MM.1S (cell line): Measurements from ENCODE around the gene COL21A1.

Experiments
- DNase-seq: peaks from one replicate; pipeline ENCODE4 v3.0.0-alpha.2; 2015
- H2AFZ ChIP-seq: fragments of 300-600 bp; sonication (generic); 2 replicates; pipeline ENCODE4 v1.6.0; 2016; ENCODE audit warnings: antibody characterized with exemption, low read length
- H3F3A ChIP-seq: fragments of 300-600 bp; sonication (generic); 2 replicates; pipeline ENCODE4 v1.6.1; 2016; ENCODE audit warnings: mild to moderate bottlenecking, antibody characterized with exemption, low read length, moderate library complexity, mixed read lengths; ENCODE audit not compliant: insufficient read depth
- H3K27ac ChIP-seq: fragments of 300-600 bp; sonication (generic); 2 replicates; pipeline ENCODE4 v1.5.1; 2016; ENCODE audit warnings: mild to moderate bottlenecking, low read length
- H3K27me3 ChIP-seq: fragments of 300-600 bp; sonication (generic); replicated peaks from 2 replicates; pipeline ENCODE4 v1.6.0; 2016; ENCODE audit warnings: low read length; ENCODE audit not compliant: insufficient read depth
- H3K36me3 ChIP-seq: fragments of 300-600 bp; sonication (generic); replicated peaks from 2 replicates; pipeline ENCODE4 v1.6.1; 2016; ENCODE audit warnings: mild to moderate bottlenecking, low read length, mixed read lengths; ENCODE audit not compliant: insufficient read depth
- H3K4me1 ChIP-seq: fragments of 300-600 bp; sonication (generic); 2 replicates; pipeline ENCODE4 v1.6.1; 2016; ENCODE audit warnings: low read length, mixed read lengths
- H3K4me2 ChIP-seq: fragments of 300-600 bp; sonication (generic); 2 replicates; pipeline ENCODE4 v1.6.0; 2016; ENCODE audit warnings: low read depth, low read length
- H3K4me3 ChIP-seq: fragments of 300-600 bp; sonication (generic); 2 replicates; pipeline ENCODE4 v1.5.1; 2016; ENCODE audit warnings: low read length, mixed read lengths
- H3K79me2 ChIP-seq: fragments of 300-600 bp; sonication (generic); 2 replicates; pipeline ENCODE4 v1.6.1; 2016; ENCODE audit warnings: mixed run types, low read length, mixed read lengths
- H3K9ac ChIP-seq: fragments of 300-600 bp; sonication (generic); 2 replicates; pipeline ENCODE4 v1.6.1; 2016; ENCODE audit warnings: low read length, mixed read lengths
- H3K9me2 ChIP-seq: fragments of 300-600 bp; sonication (generic); replicated peaks from 2 replicates; pipeline ENCODE4 v1.6.1; 2016; ENCODE audit warnings: mild to moderate bottlenecking, low read length, mixed read lengths; ENCODE audit not compliant: insufficient read depth
- H3K9me3 ChIP-seq: fragments of 300-600 bp; sonication (generic); replicated peaks from 2 replicates; pipeline ENCODE4 v1.6.1; 2016; ENCODE audit warnings: mild to moderate bottlenecking, low read length, mixed read lengths; ENCODE audit not compliant: insufficient read depth
- H4K20me1 ChIP-seq: fragments of 300-600 bp; sonication (generic); 2 replicates; pipeline ENCODE4 v1.6.1; 2016; ENCODE audit warnings: mild to moderate bottlenecking, low read length, moderate library complexity, mixed read lengths; ENCODE audit not compliant: insufficient read depth
- CTCF ChIP-seq: fragments of 300-600 bp; sonication (generic); IDR thresholded peaks from 2 replicates; pipeline ENCODE4 v1.5.1; 2016; ENCODE audit warnings: antibody characterized with exemption, low read length, mixed read lengths
- EZH2 ChIP-seq: fragments of 300-600 bp; sonication (generic); optimal IDR thresholded peaks from 2 replicates; pipeline ENCODE3; 2017; ENCODE audit warnings: low read depth, mild to moderate bottlenecking, antibody characterized with exemption, low read length, mixed read lengths
- EZH2phosphoT487 ChIP-seq: fragments of 300-600 bp; sonication (generic); IDR thresholded peaks from 2 replicates; pipeline ENCODE4 v1.6.1; 2018; ENCODE audit warnings: antibody characterized with exemption, low read length

The COL21A1 gene

DNA sequence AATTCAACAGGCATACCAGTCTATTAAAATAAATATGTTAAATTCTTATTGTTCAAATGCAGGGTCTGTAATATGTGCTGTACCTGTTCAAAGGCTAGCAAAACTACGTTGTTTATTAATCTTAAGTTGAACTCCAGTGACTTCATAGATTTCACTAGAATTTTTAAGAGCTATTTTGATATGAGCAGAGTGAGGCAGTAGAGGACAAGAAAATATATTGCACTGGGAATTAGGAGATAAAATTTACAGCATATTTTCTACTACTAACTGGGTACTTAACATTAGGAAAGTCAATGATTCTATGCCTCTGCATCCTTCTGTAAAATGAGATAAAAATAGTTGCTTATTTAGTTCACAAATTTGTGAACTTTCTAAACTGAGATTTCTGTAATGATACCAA, 209.8 kb downstream of the COL21A1 start:
- no peak overlapping the region for H3K27ac ChIP-seq
- no peaks in the 10 kb centered on the region for H3K4me1 ChIP-seq
- no peak overlapping the region for H3K4me3 ChIP-seq
- DNase-seq: no peak
- H3K9me3 ChIP-seq: no peaks in the 10 kb centered on the region
- no peaks in the 10 kb centered on the region for H3F3A ChIP-seq
- H3K9me2 ChIP-seq: no peaks in the 10 kb centered on the region
- H3K4me2 ChIP-seq: no peak overlapping the region
- H4K20me1 ChIP-seq: no peaks in the 10 kb centered on the region
- no peaks in the 10 kb centered on the region for H3K27me3 ChIP-seq
- H2AFZ ChIP-seq: no peak overlapping the region
- TF ChIP-seq EZH2phosphoT487 (no peak), CTCF (no peak), EZH2 (no peak)
- no peaks in the 10 kb centered on the region for H3K36me3 ChIP-seq
- H3K9ac ChIP-seq: no peak overlapping the region
- no peaks in the 10 kb centered on the region for H3K79me2 ChIP-seq

DNA sequence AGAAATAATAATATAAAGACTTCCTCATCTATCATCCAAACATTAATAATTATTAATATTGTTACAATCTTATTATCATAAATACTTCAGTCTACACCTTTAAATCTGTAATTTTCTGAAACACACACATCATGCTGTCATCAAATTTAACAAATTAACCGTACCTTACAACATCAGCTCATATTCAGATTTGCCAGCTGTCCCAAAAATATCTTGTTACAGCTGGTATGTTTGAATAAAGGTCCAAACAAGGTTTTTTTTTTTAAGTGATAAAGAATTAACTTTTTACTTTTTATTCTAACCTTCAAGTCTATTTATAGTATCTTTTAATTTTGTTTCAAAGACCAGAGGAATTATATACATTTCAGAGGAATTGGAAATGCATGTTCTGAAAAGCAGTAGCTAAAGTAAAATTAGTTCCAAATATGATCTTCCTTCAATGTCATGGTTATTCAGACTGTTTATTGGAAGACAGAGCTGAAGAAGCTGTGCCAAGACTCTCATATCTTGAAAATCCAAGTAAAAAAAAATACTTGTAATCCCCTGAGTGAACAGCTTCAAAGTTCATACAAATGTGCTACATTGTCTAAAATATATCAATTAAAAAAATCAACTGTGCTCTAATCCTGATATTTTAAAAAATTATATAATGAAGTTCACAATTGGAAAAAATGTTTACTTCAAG, 210.3 kb downstream of the COL21A1 start:
- Histone ChIP-seq H3K4me3 (no peak overlapping the region), H3K27me3 (no peaks in the 10 kb centered on the region), H3K4me2 (no peak overlapping the region), H3K9ac (no peak overlapping the region), H3K27ac (no peak overlapping the region), H3F3A (no peaks in the 10 kb centered on the region), H3K9me2 (no peaks in the 10 kb centered on the region), H3K36me3 (no peaks in the 10 kb centered on the region), H3K79me2 (no peaks in the 10 kb centered on the region), H3K9me3 (no peaks in the 10 kb centered on the region), H4K20me1 (no peaks in the 10 kb centered on the region), H3K4me1 (no peaks in the 10 kb centered on the region), H2AFZ (no peak overlapping the region)
- no peak for TF ChIP-seq CTCF
- no peak for TF ChIP-seq EZH2
- no peak for TF ChIP-seq EZH2phosphoT487
- no peak for DNase-seq

DNA sequence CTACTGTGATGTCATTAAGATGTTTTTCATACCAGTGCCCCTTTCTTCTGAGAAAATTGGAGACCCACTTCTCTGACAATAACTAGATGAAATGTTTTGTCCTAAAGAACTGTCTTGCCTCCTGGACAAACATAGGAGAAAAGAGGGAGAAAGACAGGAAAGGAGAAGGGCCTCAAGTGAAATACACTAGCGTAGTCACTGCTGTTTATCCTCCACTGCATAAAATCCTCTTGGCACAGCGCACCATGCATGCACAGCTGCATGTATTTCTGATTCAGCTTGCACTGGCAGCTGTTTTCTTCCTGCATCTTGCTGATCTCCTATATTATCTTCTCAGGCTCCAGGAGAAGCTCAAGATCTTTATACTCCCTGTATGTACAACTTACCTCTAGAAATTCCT, 214.0 kb downstream of the COL21A1 start:
- H3K27ac ChIP-seq: no peak overlapping the region
- H4K20me1 ChIP-seq: no peaks in the 10 kb centered on the region

More for the DNA sequence above, 214.0 kb downstream of the COL21A1 start:
- DNase-seq: no peak
- Histone ChIP-seq H3K9me3 (no peaks in the 10 kb centered on the region), H3K4me2 (no peak overlapping the region), H3F3A (no peaks in the 10 kb centered on the region), H3K4me3 (no peak overlapping the region), H3K4me1 (no peaks in the 10 kb centered on the region), H3K9ac (no peak overlapping the region), H2AFZ (no peak overlapping the region), H3K9me2 (no peaks in the 10 kb centered on the region), H3K27me3 (no peaks in the 10 kb centered on the region), H3K36me3 (no peaks in the 10 kb centered on the region), H3K79me2 (no peaks in the 10 kb centered on the region)
- TF ChIP-seq EZH2: no peak
- TF ChIP-seq EZH2phosphoT487: no peak
- no peak for TF ChIP-seq CTCF
